ENCODE measurements around the gene MTMR1. TPM values are rescaled to one million over a fixed set of nuclear protein-coding genes. Genes with fewer than 3 reads are reported as not detected.

The MTMR1 gene
- total RNA-seq, 4 donors from 2014 or later = 15.0 to 27.7 (median 22.1) TPM

- intact Hi-C loops (cut with DNase I) = loop anchor here (10.0 kb wide), 1 partner anchor 127 kb away; the partner anchor contains the start of gene CD99L2
These were observed 74.4 kb downstream of the MTMR1 start for GRCh38 chrX:150767475-150768131.

GRCh38 chrX:150768132-150768485 lies 74.9 kb downstream of the MTMR1 start:
- Histone ChIP-seq H3K9me3 (no peaks in the 10 kb centered on the region), H3K27me3 (no peaks in the 10 kb centered on the region), H3K4me3 (no peak overlapping the region), H3K27ac (replicated peaks in 1 of 4) (no peak overlapping the region), H3K4me1 (peaks cover 9 to 19% (median 11%) of the 10 kb centered on the region in 4 donors), H3K36me3 (peaks cover 0 to 27% (median 23%) of the 10 kb centered on the region in 4 donors)
- TF ChIP-seq POLR2AphosphoS5 (IDR thresholded peaks at IDR 0.05) (no peak), EP300 (IDR thresholded peaks at IDR 0.05) (no peak), CTCF (IDR thresholded peaks at IDR 0.05) (no peak), POLR2A (IDR thresholded peaks at IDR 0.05; ENCODE audit: low read depth) (no peak)
- DNase-seq (ENCODE audit: extremely low spot score) = no peak
- 82% methylated on average over 10 of the region's 10 CpGs for WGBS
- intact Hi-C loops (cut with DNase I) = loop anchor here (10.0 kb wide), 1 partner anchor 127 kb away; the partner anchor contains the start of gene CD99L2

More at GRCh38 chrX:150767475-150768131, 74.4 kb downstream of the MTMR1 start:
- H3K9me3 ChIP-seq = no peaks in the 10 kb centered on the region
- H3K4me1 ChIP-seq = peaks cover 9 to 19% (median 12%) of the 10 kb centered on the region in 4 donors
- TF ChIP-seq POLR2A (IDR thresholded peaks at IDR 0.05; ENCODE audit: low read depth) = no peak
- no peak for TF ChIP-seq POLR2AphosphoS5 (IDR thresholded peaks at IDR 0.05)
- peaks cover 0 to 27% (median 23%) of the 10 kb centered on the region in 4 donors for H3K36me3 ChIP-seq
- no peak overlapping the region for H3K4me3 ChIP-seq
- H3K27ac ChIP-seq (replicated peaks in 1 of 4) = no peak overlapping the region
- DNase-seq (ENCODE audit: extremely low spot score) = no peak
- no peaks in the 10 kb centered on the region for H3K27me3 ChIP-seq
- WGBS = 70% methylated on average over 10 of the region's 17 CpGs

- no peak overlapping the region for H3K4me3 ChIP-seq
- peaks cover 9 to 15% (median 10%) of the 10 kb centered on the region in 4 donors for H3K4me1 ChIP-seq
- 84% methylated on average over 15 of the region's 19 CpGs for WGBS
- H3K27me3 ChIP-seq = no peaks in the 10 kb centered on the region
- DNase-seq (ENCODE audit: extremely low spot score) = no peak
- no peaks in the 10 kb centered on the region for H3K9me3 ChIP-seq
- TF ChIP-seq EP300 (IDR thresholded peaks at IDR 0.05) (no peak), CTCF (IDR thresholded peaks at IDR 0.05) (no peak), POLR2AphosphoS5 (IDR thresholded peaks at IDR 0.05) (no peak), POLR2A (IDR thresholded peaks at IDR 0.05; ENCODE audit: low read depth) (no peak)
- peaks cover 0 to 27% (median 23%) of the 10 kb centered on the region in 4 donors for H3K36me3 ChIP-seq
- no peak overlapping the region for H3K27ac ChIP-seq (replicated peaks in 1 of 4)
- intact Hi-C loops (cut with DNase I) = loop anchor here (10.0 kb wide), 1 partner anchor 126 kb away; the partner anchor contains the start of gene CD99L2
These were observed 75.5 kb downstream of the MTMR1 start for GRCh38 chrX:150768580-150769190.

- Histone ChIP-seq H3K4me1 (peaks cover 9 to 12% (median 10%) of the 10 kb centered on the region in 4 donors), H3K27ac (replicated peaks in 1 of 4) (no peak overlapping the region), H3K4me3 (no peak overlapping the region), H3K9me3 (no peaks in the 10 kb centered on the region), H3K36me3 (peaks cover 0 to 29% (median 23%) of the 10 kb centered on the region in 4 donors), H3K27me3 (no peaks in the 10 kb centered on the region)
- intact Hi-C loops (cut with DNase I) = loop anchor here (10.0 kb wide), 1 partner anchor 125 kb away; the partner anchor contains the start of gene CD99L2
- no peak for TF ChIP-seq CTCF (IDR thresholded peaks at IDR 0.05)
- no peak for TF ChIP-seq EP300 (IDR thresholded peaks at IDR 0.05)
- no peak for TF ChIP-seq POLR2AphosphoS5 (IDR thresholded peaks at IDR 0.05)
- no peak for TF ChIP-seq POLR2A (IDR thresholded peaks at IDR 0.05; ENCODE audit: low read depth)
- DNase-seq (ENCODE audit: extremely low spot score) = no peak
- WGBS = 73% methylated on average over 13 of the region's 13 CpGs
These were observed 76.2 kb downstream of the MTMR1 start for GRCh38 chrX:150769408-150769807.

GRCh38 chrX:150770623-150771022 lies 77.4 kb downstream of the MTMR1 start:
- TF ChIP-seq POLR2A (IDR thresholded peaks at IDR 0.05; ENCODE audit: low read depth) (no peak), EP300 (IDR thresholded peaks at IDR 0.05) (no peak), CTCF (IDR thresholded peaks at IDR 0.05) (no peak), POLR2AphosphoS5 (IDR thresholded peaks at IDR 0.05) (no peak)
- Histone ChIP-seq H3K27me3 (no peaks in the 10 kb centered on the region), H3K4me1 (peaks cover 9 to 12% (median 10%) of the 10 kb centered on the region in 4 donors), H3K9me3 (no peaks in the 10 kb centered on the region), H3K36me3 (peaks cover 0 to 37% (median 27%) of the 10 kb centered on the region in 4 donors), H3K4me3 (no peak overlapping the region), H3K27ac (replicated peaks in 1 of 4) (no peak overlapping the region)
- intact Hi-C loops (cut with DNase I) = loop anchor here (5.0 kb wide), 1 partner anchor 227 kb away; no protein-coding TSS in a partner anchor
- 88% methylated on average over 14 of the region's 17 CpGs for WGBS
- DNase-seq (ENCODE audit: extremely low spot score) = no peak

Measured in esophagus muscularis mucosa (tissue), 4 donors.